HG03135 (cell line): ENCODE measurements around the gene COPA.

Source experiments
- ATAC-seq: cut with Tn5 transposase; IDR thresholded peaks from one replicate; pipeline ENCODE4 v1.9.1; 2021; ENCODE audit warnings: mild to moderate bottlenecking, moderate library complexity; ENCODE audit not compliant: unreplicated experiment

COPA gene

DNA sequence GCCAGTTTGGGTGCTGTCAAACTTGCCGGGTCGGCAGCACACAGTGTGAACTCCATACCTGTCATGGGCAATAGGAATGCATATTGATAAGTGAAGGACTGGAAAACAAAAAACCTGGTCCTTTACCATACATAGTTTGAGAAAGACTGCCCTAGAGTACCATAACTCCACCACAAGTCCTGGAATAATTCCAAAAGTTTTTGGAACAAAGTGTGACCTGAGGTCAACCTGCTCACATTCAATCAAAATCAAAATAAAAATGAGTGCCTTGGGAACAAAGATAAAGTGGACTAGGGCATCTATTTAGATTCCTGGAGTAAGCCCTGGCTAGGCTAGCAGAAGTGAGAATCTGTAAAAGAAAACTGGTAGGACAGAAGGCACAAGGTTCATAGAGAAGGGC is 65.7 kb downstream of the COPA start:
- ATAC-seq, result no peak

GRCh38 chr1:160271025-160271424 is 72.0 kb downstream of the COPA start:
- no peak for ATAC-seq

GRCh38 chr1:160267284-160267991 is 75.6 kb downstream of the COPA start:
- no peak for ATAC-seq

DNA sequence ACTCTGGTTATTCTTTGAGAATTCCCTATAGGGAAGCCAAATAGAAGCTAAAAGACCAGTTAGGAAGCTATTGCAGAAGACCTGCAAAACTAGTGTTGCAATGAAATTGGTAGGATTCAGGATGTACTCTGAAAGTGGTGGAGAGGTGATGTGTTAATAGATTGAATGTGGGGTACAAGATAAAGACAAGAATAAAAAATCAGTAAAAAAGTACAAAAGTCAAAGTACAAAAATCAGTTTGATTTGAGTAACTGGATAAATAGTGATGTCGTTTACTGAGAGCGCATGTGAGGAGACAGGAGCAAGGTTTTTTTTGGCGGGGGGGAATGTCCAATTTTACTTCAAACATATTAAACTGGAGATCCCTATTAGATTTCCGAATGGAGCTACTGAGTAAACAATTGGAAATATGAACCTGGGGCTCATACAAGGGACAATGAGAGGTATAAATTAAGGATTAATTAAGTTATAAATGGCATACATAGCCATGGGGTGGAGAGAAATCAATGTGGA is 78.2 kb downstream of the COPA start:
- ATAC-seq, result no peak

GRCh38 chr1:160261893-160262794 is 80.9 kb downstream of the COPA start, which contains the start of gene DCAF8:
DCAF8 (minus strand) TSS chr1:160262549; CDS start chr1:160244008, 18,541 bp downstream.
- ATAC-seq, result peak; percentile 88

GRCh38 chr1:160261556-160261892 is 81.5 kb downstream of the COPA start:
- peak; percentile 39 for ATAC-seq

DNA sequence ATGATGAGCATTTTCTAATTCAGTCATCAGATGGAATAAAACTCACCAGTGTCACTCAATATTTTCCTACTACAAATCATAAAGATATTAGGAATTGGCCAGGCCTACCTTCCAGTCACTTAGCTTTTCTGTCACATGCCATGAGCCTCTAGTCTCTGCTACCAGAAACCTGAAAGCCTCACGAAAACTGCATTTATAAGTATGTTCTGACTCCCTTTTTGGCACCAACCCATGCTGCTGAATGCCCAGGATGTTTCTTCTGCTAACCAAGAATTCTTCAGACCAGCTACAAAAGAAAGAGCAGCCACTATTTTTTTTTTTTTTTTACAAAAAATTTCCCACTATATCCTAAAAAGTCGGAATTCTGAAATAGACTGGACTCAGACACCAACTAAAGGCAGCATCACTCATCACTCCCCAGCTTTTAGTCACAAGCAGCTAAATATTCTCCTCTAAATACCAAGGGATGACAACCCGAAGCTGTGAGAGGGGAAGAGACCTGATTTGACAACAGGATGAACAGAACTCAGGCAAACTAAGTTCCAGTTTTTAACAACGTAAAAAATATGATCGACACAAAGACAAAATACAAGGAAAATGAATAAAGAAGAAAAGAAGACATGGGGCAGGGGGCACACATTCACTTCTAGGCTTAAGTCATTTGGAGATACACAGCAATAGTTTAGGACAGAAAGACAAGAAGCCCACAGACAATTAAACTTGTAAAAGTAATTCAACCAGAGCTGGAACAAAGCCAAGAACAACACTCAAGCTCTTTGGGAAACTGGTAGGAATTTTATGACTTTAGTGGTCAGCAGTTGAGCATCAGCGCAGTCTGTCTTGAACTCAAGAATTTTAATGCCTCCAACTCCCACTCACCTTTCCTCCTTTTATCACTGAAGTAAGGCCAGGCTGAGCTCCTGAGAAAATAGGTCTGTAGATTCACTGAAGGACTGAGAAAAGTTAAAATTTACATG is 82.4 kb downstream of the COPA start:
- ATAC-seq, result no peak

DNA sequence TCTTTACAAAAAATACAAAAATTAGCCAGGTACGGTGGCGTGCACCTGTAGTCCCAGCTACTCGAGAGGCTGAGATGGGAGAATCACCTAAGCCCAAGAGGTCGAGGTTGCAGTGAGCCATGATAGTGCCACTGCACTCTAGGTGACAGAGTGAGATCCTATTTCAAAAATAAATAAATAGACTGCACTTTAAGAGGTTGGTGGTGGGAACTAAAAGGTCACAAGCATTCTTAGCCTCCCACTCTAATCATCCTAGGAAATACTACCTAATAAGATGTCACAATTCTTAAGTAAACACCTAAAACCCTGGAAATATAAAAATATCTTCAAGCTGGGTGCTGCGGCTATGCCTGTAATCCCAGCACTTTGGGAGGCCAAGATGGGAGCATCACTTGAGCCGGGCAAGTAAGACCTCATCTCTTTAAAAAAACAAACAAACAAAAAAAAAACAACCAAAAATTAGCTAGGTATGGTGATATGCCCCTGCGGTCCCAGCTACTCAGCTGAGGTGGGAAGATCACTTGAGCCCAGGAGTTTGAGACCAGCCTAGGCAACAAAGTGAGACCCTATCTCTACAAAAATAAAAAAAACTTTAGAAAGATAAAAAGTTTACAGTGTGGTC is 84.8 kb downstream of the COPA start:
- no peak for ATAC-seq

GRCh38 chr1:160257411-160258015 is 85.5 kb downstream of the COPA start:
- ATAC-seq, result no peak

GRCh38 chr1:160256396-160257046 is 86.5 kb downstream of the COPA start:
- no peak for ATAC-seq

- ATAC-seq, result no peak
These were observed 87.2 kb downstream of the COPA start for GRCh38 chr1:160255781-160256300.

DNA sequence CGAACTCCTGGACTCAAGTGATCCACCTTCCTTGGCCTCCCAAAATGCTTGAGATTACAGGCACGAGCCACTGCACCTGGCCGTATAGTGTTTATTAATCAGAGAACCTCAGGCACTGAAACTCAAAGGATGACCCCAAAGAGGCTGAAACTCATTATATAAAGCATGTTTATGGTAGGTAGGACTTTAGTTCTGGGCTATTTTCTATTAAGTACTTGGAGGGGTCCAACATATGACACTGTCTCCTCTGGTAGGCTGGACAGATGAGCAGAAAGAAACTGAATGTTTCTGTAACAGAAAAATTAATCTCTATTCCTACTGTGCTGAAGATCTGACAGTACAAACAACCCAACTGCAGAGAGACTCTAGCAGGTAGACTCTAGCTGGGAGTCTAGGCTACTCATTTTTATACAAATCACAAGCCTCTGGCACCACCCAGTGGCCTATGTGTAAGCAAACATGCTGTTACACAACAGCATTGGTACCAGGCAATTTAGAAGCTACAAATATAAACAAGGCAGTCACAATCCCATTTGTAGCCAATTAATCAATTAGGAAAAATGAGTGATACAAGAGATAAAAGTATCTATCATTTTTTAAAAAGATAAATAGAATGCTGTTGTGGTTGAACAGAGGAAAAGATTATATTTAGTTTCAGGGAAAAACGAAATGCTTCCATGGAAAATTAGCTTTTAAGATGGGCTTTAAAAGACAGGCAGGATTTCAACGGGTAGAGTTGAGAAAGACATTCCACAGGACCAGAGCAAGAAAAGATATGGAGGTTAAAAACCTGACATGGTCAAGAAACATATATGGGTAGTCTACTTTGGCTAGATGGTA is 91.1 kb downstream of the COPA start:
- ATAC-seq, result peak; percentile 76

DNA sequence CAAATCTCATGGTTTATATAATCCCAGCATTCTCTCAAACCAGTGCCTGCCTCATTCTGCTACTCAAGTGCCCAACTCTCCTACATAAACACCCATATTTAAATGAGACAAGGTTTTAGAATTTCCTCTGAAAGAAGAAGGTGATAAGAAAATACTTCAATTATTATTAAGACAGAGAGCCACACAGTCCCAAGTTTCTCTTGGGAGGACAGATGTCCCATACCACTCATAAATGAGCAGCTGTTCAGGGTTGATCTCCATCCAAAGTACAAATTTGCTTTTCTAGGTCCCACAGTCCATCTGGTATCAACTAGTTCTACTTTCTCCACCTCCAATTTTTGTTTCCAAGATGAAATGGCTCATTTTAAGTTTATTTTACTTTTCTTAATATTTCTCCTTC is 92.0 kb downstream of the COPA start:
- ATAC-seq, result no peak

DNA sequence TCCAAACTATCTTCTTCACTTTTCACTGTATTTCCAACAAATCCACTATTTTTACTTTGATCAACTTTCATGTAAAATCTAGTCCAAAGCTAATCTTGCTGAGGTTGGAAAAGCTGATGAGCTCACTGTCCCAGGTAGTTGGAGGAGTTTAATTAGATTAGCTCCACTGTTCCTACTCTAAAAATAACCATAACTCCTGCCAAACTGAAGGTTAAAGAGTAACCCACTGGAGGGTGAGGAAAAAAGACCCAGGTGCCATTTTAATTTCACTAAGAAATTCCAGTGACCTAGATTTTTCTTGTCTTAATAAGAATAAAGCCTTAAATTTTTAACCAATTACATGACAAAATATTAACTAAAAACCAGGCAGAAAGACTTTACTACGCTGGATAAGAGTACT is 96.0 kb downstream of the COPA start:
- ATAC-seq, result no peak

- no peak for ATAC-seq
These were observed 97.6 kb downstream of the COPA start for GRCh38 chr1:160245434-160245833.

- no peak for ATAC-seq
These were observed 98.8 kb downstream of the COPA start for GRCh38 chr1:160244209-160244608.

DNA sequence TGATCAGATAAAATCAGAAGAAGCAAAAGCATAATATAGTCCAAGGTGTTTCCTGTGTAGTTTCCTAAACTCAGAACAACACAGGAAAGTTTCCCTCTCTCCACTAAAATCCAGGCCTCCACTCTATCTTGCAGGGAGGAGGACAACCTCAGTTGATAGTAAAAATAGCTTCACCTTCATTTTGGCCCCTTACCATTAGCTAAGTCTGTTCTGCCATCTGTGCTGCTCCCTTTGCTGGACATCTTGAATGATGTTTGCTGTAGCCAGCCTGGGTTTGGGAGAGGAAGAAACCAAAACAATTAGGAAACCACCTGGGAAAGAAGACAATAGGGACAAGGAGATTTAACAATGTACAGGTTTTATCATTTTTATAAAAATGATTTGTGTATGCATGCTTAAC is 99.3 kb downstream of the COPA start:
- no peak for ATAC-seq

- ATAC-seq, result no peak
These were observed 103.3 kb downstream of the COPA start for GRCh38 chr1:160239582-160240299.
